ENCODE measurements around the gene TXNRD2.
"Not testable (repeated sequence)": the region's sequence is repeated elsewhere in the genome, so short reads cannot be mapped to it uniquely, and the experiment has no call there.

TXNRD2 gene

GRCh38 chr22:19951346-19951745, 9.7 kb upstream of the TXNRD2 start:
- no peak for DNase-seq (ENCODE audit: low read depth in 2 of 3, low spot score in 1 of 3)

GRCh38 chr22:19948057-19948760, 6.6 kb upstream of the TXNRD2 start:
- DNase-seq (ENCODE audit: low read depth in 2 of 3, low spot score in 1 of 3) = no peak

GRCh38 chr22:19943082-19944026, 1.7 kb upstream of the TXNRD2 start:
- no peak for DNase-seq (ENCODE audit: low read depth in 2 of 3, low spot score in 1 of 3)

- DNase-seq (ENCODE audit: low read depth in 2 of 3, low spot score in 1 of 3) = no peak
Measured at GRCh38 chr22:19942157-19943081, 801 bp upstream of the TXNRD2 start.

GRCh38 chr22:19940536-19941364, 868 bp downstream of the TXNRD2 start:
- no peak for DNase-seq (ENCODE audit: low read depth in 2 of 3, low spot score in 1 of 3)

GRCh38 chr22:19937616-19938473, 3.8 kb downstream of the TXNRD2 start:
- DNase-seq (ENCODE audit: low read depth in 2 of 3, low spot score in 1 of 3) = no peak

GRCh38 chr22:19936513-19936912, 5.1 kb downstream of the TXNRD2 start:
- no peak for DNase-seq (ENCODE audit: low read depth in 2 of 3, low spot score in 1 of 3)

- DNase-seq (ENCODE audit: low read depth in 2 of 3, low spot score in 1 of 3) = not testable (repeated sequence)
Measured at GRCh38 chr22:19935123-19935718, 6.4 kb downstream of the TXNRD2 start.

GRCh38 chr22:19933341-19934241, 8.0 kb downstream of the TXNRD2 start:
- DNase-seq (ENCODE audit: low read depth in 2 of 3, low spot score in 1 of 3) = no peak

- no peak for DNase-seq (ENCODE audit: low read depth in 2 of 3, low spot score in 1 of 3)
Measured at GRCh38 chr22:19932367-19933206, 9.0 kb downstream of the TXNRD2 start.

- no peak for DNase-seq (ENCODE audit: low read depth in 2 of 3, low spot score in 1 of 3)
Measured at GRCh38 chr22:19931514-19931913, 10.1 kb downstream of the TXNRD2 start.

GRCh38 chr22:19930551-19931486, 10.8 kb downstream of the TXNRD2 start:
- no peak for DNase-seq (ENCODE audit: low read depth in 2 of 3, low spot score in 1 of 3)

GRCh38 chr22:19929586-19930550, 11.8 kb downstream of the TXNRD2 start:
- no peak for DNase-seq (ENCODE audit: low read depth in 2 of 3, low spot score in 1 of 3)

GRCh38 chr22:19928207-19928606, 13.4 kb downstream of the TXNRD2 start:
- DNase-seq (ENCODE audit: low read depth in 2 of 3, low spot score in 1 of 3) = no peak

- no peak for DNase-seq (ENCODE audit: low read depth in 2 of 3, low spot score in 1 of 3)
Measured at GRCh38 chr22:19927696-19928095, 13.9 kb downstream of the TXNRD2 start.

Measured in stimulated activated CD4-positive, alpha-beta T cell treated with anti-CD3 and anti-CD28 coated beads, Interleukin-12 subunit alpha, Interleukin-12 subunit beta, amount 100 ng/mL, for 48 hours (primary cell).